Measurements from ENCODE around the gene SYCP3.

SYCP3 gene

DNA sequence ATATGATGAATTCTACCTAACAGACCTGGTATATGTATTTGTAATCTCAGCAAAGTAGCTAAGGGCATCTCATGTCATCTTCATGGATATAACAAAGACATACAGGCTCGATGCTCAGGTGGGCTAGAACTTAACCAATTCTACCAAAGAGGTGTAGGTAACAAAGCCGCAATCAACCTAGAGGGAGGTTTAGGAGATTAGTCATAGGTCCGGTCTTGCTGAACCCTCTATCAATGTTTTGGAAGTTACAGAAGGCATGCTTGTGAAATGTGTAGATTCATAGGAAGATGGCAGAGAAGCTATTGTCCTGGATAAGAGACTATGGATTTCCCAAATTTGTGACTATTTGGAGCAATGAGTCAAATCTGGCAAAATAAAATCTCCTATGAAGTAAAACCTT, 42.6 kb upstream of the SYCP3 start:
- TF ChIP-seq, protein P1, sequence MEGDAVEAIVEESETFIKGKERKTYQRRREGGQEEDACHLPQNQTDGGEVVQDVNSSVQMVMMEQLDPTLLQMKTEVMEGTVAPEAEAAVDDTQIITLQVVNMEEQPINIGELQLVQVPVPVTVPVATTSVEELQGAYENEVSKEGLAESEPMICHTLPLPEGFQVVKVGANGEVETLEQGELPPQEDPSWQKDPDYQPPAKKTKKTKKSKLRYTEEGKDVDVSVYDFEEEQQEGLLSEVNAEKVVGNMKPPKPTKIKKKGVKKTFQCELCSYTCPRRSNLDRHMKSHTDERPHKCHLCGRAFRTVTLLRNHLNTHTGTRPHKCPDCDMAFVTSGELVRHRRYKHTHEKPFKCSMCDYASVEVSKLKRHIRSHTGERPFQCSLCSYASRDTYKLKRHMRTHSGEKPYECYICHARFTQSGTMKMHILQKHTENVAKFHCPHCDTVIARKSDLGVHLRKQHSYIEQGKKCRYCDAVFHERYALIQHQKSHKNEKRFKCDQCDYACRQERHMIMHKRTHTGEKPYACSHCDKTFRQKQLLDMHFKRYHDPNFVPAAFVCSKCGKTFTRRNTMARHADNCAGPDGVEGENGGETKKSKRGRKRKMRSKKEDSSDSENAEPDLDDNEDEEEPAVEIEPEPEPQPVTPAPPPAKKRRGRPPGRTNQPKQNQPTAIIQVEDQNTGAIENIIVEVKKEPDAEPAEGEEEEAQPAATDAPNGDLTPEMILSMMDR (IDR thresholded peaks at IDR 0.05; ENCODE audit: low read depth, low read length), result no peak
- peak in 1 of 2 donors; percentile 22 for DNase-seq (ENCODE audit: low read depth in 2 of 2)
- no peak overlapping the region for H3K4me3 ChIP-seq (replicated peaks in 1 of 2; ENCODE audit: low read depth in 2 of 2, low read length in 2 of 2)

DNA sequence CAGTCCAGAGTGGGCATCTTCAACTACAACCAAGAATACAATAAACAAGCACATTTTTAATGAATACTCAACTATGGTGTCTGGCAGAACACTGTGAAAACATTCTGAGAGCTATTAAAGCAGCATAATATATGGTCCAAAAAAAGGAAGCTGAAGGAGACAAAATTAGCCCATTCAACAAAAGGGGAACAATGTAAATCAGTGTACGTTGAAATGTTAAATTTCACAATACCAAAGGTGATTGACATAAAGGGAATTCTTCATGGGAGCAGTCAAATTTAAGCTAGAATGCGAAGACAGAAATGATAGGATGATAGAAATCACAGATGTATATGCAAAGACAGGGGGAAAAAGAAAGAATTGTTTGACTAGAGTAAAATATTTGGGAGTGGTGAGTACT, 41.3 kb upstream of the SYCP3 start:
- no peak for DNase-seq (ENCODE audit: low read depth in 2 of 2)
- H3K4me3 ChIP-seq (replicated peaks in 1 of 2; ENCODE audit: low read depth in 2 of 2, low read length in 2 of 2), result no peak overlapping the region
- TF ChIP-seq, protein P1 (IDR thresholded peaks at IDR 0.05; ENCODE audit: low read depth, low read length), result no peak

DNA sequence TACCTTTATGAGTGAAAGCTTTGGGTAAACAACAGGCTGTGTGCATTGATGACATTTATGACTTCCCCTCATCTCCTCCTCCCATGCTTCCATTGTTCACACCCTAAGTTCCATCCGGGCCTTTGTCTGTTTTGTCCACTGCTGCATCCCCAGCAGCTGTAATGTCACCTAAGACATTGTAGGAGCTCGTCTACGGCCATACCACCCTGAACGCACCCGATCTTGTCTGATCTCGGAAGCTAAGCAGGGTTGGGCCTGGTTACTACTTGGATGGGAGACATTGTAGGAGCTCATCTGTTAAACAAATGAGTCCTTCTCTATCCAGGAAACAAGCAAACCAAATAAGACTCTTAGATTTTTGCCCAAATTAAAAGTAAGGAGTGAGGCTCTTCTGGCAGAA, 40.4 kb upstream of the SYCP3 start:
- no peak overlapping the region for H3K4me3 ChIP-seq (replicated peaks in 1 of 2; ENCODE audit: low read depth in 2 of 2, low read length in 2 of 2)
- TF ChIP-seq, protein P1 (IDR thresholded peaks at IDR 0.05; ENCODE audit: low read depth, low read length), result no peak
- DNase-seq (ENCODE audit: low read depth in 2 of 2), result no peak

DNA sequence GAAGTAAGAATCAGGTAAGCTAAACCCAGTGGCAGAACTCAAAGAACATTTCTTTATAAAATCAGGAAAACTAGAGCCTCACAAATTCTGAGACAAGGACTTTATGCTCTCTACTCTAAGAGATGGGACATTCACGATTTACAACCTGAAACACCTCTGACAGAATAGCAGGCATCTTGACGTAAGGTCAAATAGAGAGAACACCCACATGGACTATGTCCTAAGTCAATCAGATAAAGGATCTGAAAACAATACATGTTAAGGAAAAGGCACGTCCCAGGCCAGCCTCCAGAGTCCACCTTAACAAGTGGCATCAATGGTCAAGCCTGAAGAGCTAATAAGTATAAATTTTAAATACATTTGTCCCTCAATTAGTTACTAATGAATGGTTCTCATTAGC, 39.9 kb upstream of the SYCP3 start:
- TF ChIP-seq, protein P1 (IDR thresholded peaks at IDR 0.05; ENCODE audit: low read depth, low read length), result no peak

DNA sequence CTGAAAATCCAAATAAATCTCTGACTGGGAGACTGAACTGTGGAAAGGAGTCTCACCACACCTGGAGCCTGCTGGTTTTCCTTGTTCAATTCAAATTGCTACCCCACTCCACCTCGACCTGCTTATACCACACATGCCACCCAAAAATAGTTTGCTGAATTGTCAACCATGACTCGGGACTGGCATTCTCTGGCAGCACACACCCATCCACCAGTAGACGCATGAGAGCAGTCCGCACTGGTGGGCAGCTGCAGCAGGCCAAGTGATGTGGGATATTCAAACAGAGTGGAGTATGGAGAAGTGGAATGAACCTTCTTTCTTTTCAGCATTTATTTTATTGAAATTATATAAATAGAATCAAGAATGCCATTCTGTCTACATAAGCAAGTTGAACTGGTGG, 38.7 kb upstream of the SYCP3 start:
- no peak for DNase-seq (ENCODE audit: low read depth in 2 of 2)
- TF ChIP-seq, protein P1 (IDR thresholded peaks at IDR 0.05; ENCODE audit: low read depth, low read length), result no peak
- H3K4me3 ChIP-seq (replicated peaks in 1 of 2; ENCODE audit: low read depth in 2 of 2, low read length in 2 of 2), result no peak overlapping the region

More for the DNA sequence above, 39.9 kb upstream of the SYCP3 start:
- no peak overlapping the region for H3K4me3 ChIP-seq (replicated peaks in 1 of 2; ENCODE audit: low read depth in 2 of 2, low read length in 2 of 2)
- no peak for DNase-seq (ENCODE audit: low read depth in 2 of 2)

DNA sequence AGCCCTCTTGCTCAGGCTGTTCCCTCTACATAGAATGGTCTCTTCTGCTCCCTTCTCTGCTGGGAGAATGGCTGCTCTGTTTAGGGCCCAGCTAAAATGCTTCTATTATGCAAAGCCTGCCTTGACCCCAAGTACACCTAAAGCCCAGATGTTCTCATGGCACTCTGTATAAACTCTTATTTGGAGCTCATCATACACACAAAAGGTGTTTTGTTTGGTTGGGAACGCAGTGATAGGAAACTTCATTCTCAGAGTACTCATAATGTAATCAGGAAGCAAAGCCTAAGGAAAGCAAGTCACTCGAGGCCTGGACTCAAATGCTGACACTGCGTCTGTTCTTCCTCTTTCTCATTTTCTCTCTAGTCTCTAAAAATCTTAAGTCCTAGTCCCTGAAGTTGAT, 38.2 kb upstream of the SYCP3 start:
- H3K4me3 ChIP-seq (replicated peaks in 1 of 2; ENCODE audit: low read depth in 2 of 2, low read length in 2 of 2), result no peak overlapping the region
- DNase-seq (ENCODE audit: low read depth in 2 of 2), result no peak
- TF ChIP-seq, protein P1 (IDR thresholded peaks at IDR 0.05; ENCODE audit: low read depth, low read length), result no peak

DNA sequence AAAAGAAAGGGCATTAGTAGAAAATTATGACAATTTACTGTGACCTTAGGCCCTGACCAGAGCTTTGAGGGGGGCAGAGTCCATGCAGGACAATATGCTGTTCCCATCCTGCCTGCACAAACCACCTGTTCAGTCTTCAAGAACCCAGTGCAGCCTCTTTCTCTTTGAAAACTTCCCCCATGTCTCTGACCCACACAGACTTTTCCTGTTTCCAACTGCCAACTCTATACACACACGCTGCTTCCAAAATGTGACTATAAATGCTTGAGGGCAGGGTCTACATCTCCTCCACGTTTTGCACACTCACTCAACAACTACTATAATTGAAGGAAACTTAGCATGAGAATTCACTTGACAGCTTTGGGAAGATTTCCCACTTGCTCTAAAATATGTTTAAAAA, 36.6 kb upstream of the SYCP3 start:
- TF ChIP-seq, protein P1 (IDR thresholded peaks at IDR 0.05; ENCODE audit: low read depth, low read length), result no peak
- H3K4me3 ChIP-seq (replicated peaks in 1 of 2; ENCODE audit: low read depth in 2 of 2, low read length in 2 of 2), result no peak overlapping the region
- no peak for DNase-seq (ENCODE audit: low read depth in 2 of 2)
